DOHH2 (cell line): ENCODE measurements around the gene PLAAT1.

ENCODE experiments used
- H3F3A ChIP-seq: fragments of 200-600 bp; sonication (generic), shearing (Covaris generic); 2 replicates; pipeline ENCODE4 v1.6.0; 2016; ENCODE audit warnings: antibody characterized with exemption, mild to moderate bottlenecking; ENCODE audit not compliant: control insufficient read depth, insufficient read depth
- H3K27ac ChIP-seq: fragments of 200-600 bp; sonication (generic); 2 replicates; pipeline ENCODE4 v1.5.1; 2014; ENCODE audit warnings: low read depth, mild to moderate bottlenecking, low read length, moderate library complexity
- H3K27me3 ChIP-seq: fragments of 200-600 bp; sonication (generic); 2 replicates; pipeline ENCODE4 v1.6.1; 2014; ENCODE audit warnings: mild to moderate bottlenecking, low read length, mixed read lengths; ENCODE audit not compliant: control insufficient read depth
- H3K36me3 ChIP-seq: fragments of 200-600 bp; sonication (generic); 2 replicates; pipeline ENCODE4 v1.6.1; 2014; ENCODE audit warnings: mild to moderate bottlenecking, low read length, moderate library complexity, mixed read lengths; ENCODE audit not compliant: control insufficient read depth
- H3K4me1 ChIP-seq: fragments of 200-600 bp; sonication (generic); 2 replicates; pipeline ENCODE4 v1.6.1; 2014; ENCODE audit warnings: mild to moderate bottlenecking, low read length, mixed read lengths; ENCODE audit not compliant: control insufficient read depth
- H3K4me2 ChIP-seq: fragments of 200-600 bp; sonication (generic); 2 replicates; pipeline ENCODE4 v1.6.0; 2014; ENCODE audit warnings: mild to moderate bottlenecking, low read length, moderate library complexity
- H3K4me3 ChIP-seq: fragments of 200-600 bp; sonication (generic); 2 replicates; pipeline ENCODE4 v1.5.1; 2014; ENCODE audit warnings: mild to moderate bottlenecking, low read length, mixed read lengths
- H3K79me2 ChIP-seq: fragments of 200-600 bp; sonication (generic); 2 replicates; pipeline ENCODE4 v1.6.1; 2014; ENCODE audit warnings: mild to moderate bottlenecking, low read length, mixed read lengths; ENCODE audit not compliant: control insufficient read depth
- H3K9me2 ChIP-seq: fragments of 200-600 bp; sonication (generic); replicated peaks from 2 replicates; pipeline ENCODE4 v1.6.1; 2014; ENCODE audit warnings: mild to moderate bottlenecking, low read length, mixed read lengths; ENCODE audit not compliant: control insufficient read depth
- H3K9me3 ChIP-seq: fragments of 200-600 bp; sonication (generic); 2 replicates; pipeline ENCODE4 v1.6.1; 2014; ENCODE audit warnings: antibody characterized with exemption, low read length, mixed read lengths; ENCODE audit not compliant: control insufficient read depth, insufficient read depth
- H4K20me1 ChIP-seq: fragments of 200-600 bp; sonication (generic); 2 replicates; pipeline ENCODE4 v1.6.0; 2014; ENCODE audit warnings: low read depth, mild to moderate bottlenecking, antibody characterized with exemption, low read length, moderate library complexity; ENCODE audit not compliant: control insufficient read depth, insufficient read depth
- CTCF ChIP-seq: fragments of 200-600 bp; sonication (generic); IDR thresholded peaks from one replicate; pipeline ENCODE4 v1.5.1; 2014; ENCODE audit warnings: antibody characterized with exemption, mild to moderate bottlenecking, low read depth, low read length; ENCODE audit not compliant: poor library complexity, severe bottlenecking
- EZH2phosphoT487 ChIP-seq: fragments of 200-600 bp; sonication (generic); IDR thresholded peaks from 2 replicates; pipeline ENCODE4 v1.6.1; 2017; ENCODE audit warnings: borderline replicate concordance, mild to moderate bottlenecking, antibody characterized with exemption, low read length, moderate library complexity, mixed read lengths

The PLAAT1 gene

GRCh38 chr3:193230610-193231009 is 10.4 kb upstream of the PLAAT1 start:
- H3F3A ChIP-seq = no peaks in the 10 kb centered on the region
- no peak overlapping the region for H3K4me2 ChIP-seq
- no peak overlapping the region for H3K4me3 ChIP-seq
- no peaks in the 10 kb centered on the region for H3K9me2 ChIP-seq
- no peaks in the 10 kb centered on the region for H3K36me3 ChIP-seq
- no peaks in the 10 kb centered on the region for H3K27me3 ChIP-seq
- TF ChIP-seq EZH2phosphoT487 (no peak), CTCF (no peak)
- no peaks in the 10 kb centered on the region for H3K79me2 ChIP-seq
- H4K20me1 ChIP-seq = no peaks in the 10 kb centered on the region
- no peaks in the 10 kb centered on the region for H3K4me1 ChIP-seq
- H3K9me3 ChIP-seq = no peaks in the 10 kb centered on the region
- H3K27ac ChIP-seq = no peak overlapping the region

GRCh38 chr3:193231201-193231600 is 9.8 kb upstream of the PLAAT1 start:
- H3K9me3 ChIP-seq = no peaks in the 10 kb centered on the region
- no peaks in the 10 kb centered on the region for H3K9me2 ChIP-seq
- H3K4me1 ChIP-seq = no peaks in the 10 kb centered on the region
- no peak overlapping the region for H3K4me2 ChIP-seq
- H3K4me3 ChIP-seq = no peak overlapping the region
- no peaks in the 10 kb centered on the region for H4K20me1 ChIP-seq
- H3K79me2 ChIP-seq = no peaks in the 10 kb centered on the region
- no peaks in the 10 kb centered on the region for H3F3A ChIP-seq
- H3K27ac ChIP-seq = no peak overlapping the region
- TF ChIP-seq EZH2phosphoT487 (no peak), CTCF (no peak)
- H3K27me3 ChIP-seq = no peaks in the 10 kb centered on the region
- no peaks in the 10 kb centered on the region for H3K36me3 ChIP-seq

GRCh38 chr3:193236599-193236998 is 4.4 kb upstream of the PLAAT1 start:
- no peaks in the 10 kb centered on the region for H3K9me3 ChIP-seq
- H3K27ac ChIP-seq = no peak overlapping the region
- H3K4me3 ChIP-seq = no peak overlapping the region
- no peaks in the 10 kb centered on the region for H3K27me3 ChIP-seq
- TF ChIP-seq EZH2phosphoT487 = no peak
- TF ChIP-seq CTCF = no peak
- no peak overlapping the region for H3K4me2 ChIP-seq
- H3K9me2 ChIP-seq = no peaks in the 10 kb centered on the region
- H4K20me1 ChIP-seq = no peaks in the 10 kb centered on the region
- no peaks in the 10 kb centered on the region for H3F3A ChIP-seq
- no peaks in the 10 kb centered on the region for H3K79me2 ChIP-seq
- H3K36me3 ChIP-seq = no peaks in the 10 kb centered on the region
- H3K4me1 ChIP-seq = no peaks in the 10 kb centered on the region

GRCh38 chr3:193237030-193237429 is 4.0 kb upstream of the PLAAT1 start:
- no peak for TF ChIP-seq EZH2phosphoT487
- no peak for TF ChIP-seq CTCF
- no peaks in the 10 kb centered on the region for H3K9me2 ChIP-seq
- H3F3A ChIP-seq = no peaks in the 10 kb centered on the region
- H3K27ac ChIP-seq = no peak overlapping the region
- H3K4me2 ChIP-seq = no peak overlapping the region
- H4K20me1 ChIP-seq = no peaks in the 10 kb centered on the region
- no peaks in the 10 kb centered on the region for H3K4me1 ChIP-seq
- H3K27me3 ChIP-seq = no peaks in the 10 kb centered on the region
- H3K79me2 ChIP-seq = no peaks in the 10 kb centered on the region
- no peaks in the 10 kb centered on the region for H3K36me3 ChIP-seq
- H3K9me3 ChIP-seq = no peaks in the 10 kb centered on the region
- no peak overlapping the region for H3K4me3 ChIP-seq
